Hepatocyte (in vitro differentiated cells): ENCODE measurements around the gene PPIA. TPM values are rescaled to one million over a fixed set of nuclear protein-coding genes. Genes with fewer than 3 reads are reported as not detected.

ENCODE experiments used
- DNase-seq: peaks from one replicate; pipeline ENCODE4 v3.0.0-alpha.2; 2016; ENCODE audit warnings: low spot score
- H2AFZ ChIP-seq: fragments of 200-600 bp; sonication (generic); 2 replicates; pipeline ENCODE4 v1.6.0; 2016; ENCODE audit warnings: antibody characterized with exemption, mild to moderate bottlenecking
- H3K27ac ChIP-seq: fragments of 200-600 bp; sonication (generic); 2 replicates; pipeline ENCODE4 v1.5.1; 2016; ENCODE audit warnings: mild to moderate bottlenecking
- H3K27me3 ChIP-seq: fragments of 200-600 bp; sonication (generic); 2 replicates; pipeline ENCODE4 v1.6.1; 2016
- H3K36me3 ChIP-seq: fragments of 200-600 bp; sonication (generic); replicated peaks from 2 replicates; pipeline ENCODE4 v1.5.1; 2016; ENCODE audit warnings: low read depth; ENCODE audit not compliant: insufficient read depth
- H3K4me1 ChIP-seq: fragments of 200-600 bp; sonication (generic); 2 replicates; pipeline ENCODE4 v1.5.1; 2016; ENCODE audit warnings: mild to moderate bottlenecking, moderate library complexity; ENCODE audit not compliant: insufficient read depth
- H3K4me2 ChIP-seq: fragments of 200-600 bp; sonication (generic); 2 replicates; pipeline ENCODE4 v1.6.0; 2016
- H3K4me3 ChIP-seq: fragments of 200-600 bp; sonication (generic); 2 replicates; pipeline ENCODE4 v1.5.1; 2016; ENCODE audit warnings: mild to moderate bottlenecking
- H3K79me2 ChIP-seq: fragments of 200-600 bp; sonication (generic); 2 replicates; pipeline ENCODE4 v1.6.0; 2017; ENCODE audit warnings: mild to moderate bottlenecking
- H3K9me2 ChIP-seq: fragments of 200-600 bp; sonication (generic); replicated peaks from 2 replicates; pipeline ENCODE4 v1.6.0; 2017; ENCODE audit warnings: mild to moderate bottlenecking; ENCODE audit not compliant: insufficient read depth
- H3K9me3 ChIP-seq: fragments of 200-600 bp; sonication (generic); 2 replicates; pipeline ENCODE4 v1.5.1; 2016; ENCODE audit warnings: low read depth, mild to moderate bottlenecking
- H4K20me1 ChIP-seq: fragments of 200-600 bp; sonication (generic); 2 replicates; pipeline ENCODE4 v1.6.0; 2016; ENCODE audit warnings: mild to moderate bottlenecking; ENCODE audit not compliant: insufficient read depth, poor library complexity, severe bottlenecking
- CTCF ChIP-seq: fragments of 200-600 bp; sonication (generic); IDR thresholded peaks from 2 replicates; pipeline ENCODE4 v1.5.1; 2016; ENCODE audit warnings: antibody characterized with exemption, mild to moderate bottlenecking; ENCODE audit not compliant: poor library complexity
- EZH2 ChIP-seq: fragments of 200-600 bp; sonication (generic); IDR thresholded peaks from 2 replicates; pipeline ENCODE4 v1.6.1; 2016; ENCODE audit warnings: antibody characterized with exemption, mild to moderate bottlenecking, borderline replicate concordance
- EZH2phosphoT487 ChIP-seq: fragments of 200-600 bp; sonication (generic); IDR thresholded peaks from one replicate; pipeline ENCODE4 v1.6.1; 2018; ENCODE audit warnings: antibody characterized with exemption, mild to moderate bottlenecking, low read depth, moderate library complexity; ENCODE audit not compliant: unreplicated experiment, severe bottlenecking
- WGBS: methylation state at CpG from one replicate; pipeline ENCODE4 v1.1.6; 2016; ENCODE audit warnings: low lambda C conversion rate; ENCODE audit errors: missing lambda C conversion rate; 5-methylcytosine and 5-hydroxymethylcytosine counted together
- polyA plus RNA-seq: library from polyadenylated mRNA; unstranded; fragments of >200 nt; fragmentation: Nextera tagmentation; extraction: Ambion mirVana; gene quantifications from 2 replicates; pipeline ENCODE4 v1.2.1, GENCODE V29; 2016
- total RNA-seq: library from RNA; depleted of rRNA; stranded (reverse); fragments of >200 nt; gene quantifications from 2 replicates; pipeline ENCODE4 v1.2.3, GENCODE V29; 2014

The PPIA gene
- total and polyA plus RNA-seq, 2 experiments from 2014 or later = 2,123 to 2,189 TPM

- no peak for DNase-seq
- no peaks in the 10 kb centered on the region for H3K27me3 ChIP-seq
- TF ChIP-seq EZH2 = no peak
- no peak for TF ChIP-seq CTCF
- no peak for TF ChIP-seq EZH2phosphoT487
- H3K27ac ChIP-seq = no peak overlapping the region
- no peaks in the 10 kb centered on the region for H3K9me3 ChIP-seq
- no peaks in the 10 kb centered on the region for H3K4me1 ChIP-seq
- H3K4me3 ChIP-seq = no peak overlapping the region
- no peaks in the 10 kb centered on the region for H3K79me2 ChIP-seq
- no peaks in the 10 kb centered on the region for H3K9me2 ChIP-seq
- no peaks in the 10 kb centered on the region for H4K20me1 ChIP-seq
- WGBS = 81% methylated on average over 4 of the region's 5 CpGs
- H3K36me3 ChIP-seq = no peaks in the 10 kb centered on the region
- H2AFZ ChIP-seq = no peak overlapping the region
- H3K4me2 ChIP-seq = no peak overlapping the region
These were observed 26.8 kb downstream of the PPIA start for GRCh38 chr7:44823255-44823781.

GRCh38 chr7:44824894-44825526 lies 28.5 kb downstream of the PPIA start:
- H3K27me3 ChIP-seq = no peaks in the 10 kb centered on the region
- no peaks in the 10 kb centered on the region for H3K9me3 ChIP-seq
- no peaks in the 10 kb centered on the region for H3K36me3 ChIP-seq
- H3K27ac ChIP-seq = no peak overlapping the region
- H2AFZ ChIP-seq = no peak overlapping the region
- no peaks in the 10 kb centered on the region for H3K9me2 ChIP-seq
- H3K79me2 ChIP-seq = no peaks in the 10 kb centered on the region
- H3K4me1 ChIP-seq = no peaks in the 10 kb centered on the region
- no peak for TF ChIP-seq EZH2
- TF ChIP-seq CTCF = no peak
- TF ChIP-seq EZH2phosphoT487 = no peak
- no peak overlapping the region for H3K4me3 ChIP-seq
- WGBS = 73% methylated on average over 2 of the region's 2 CpGs
- no peak for DNase-seq
- no peaks in the 10 kb centered on the region for H4K20me1 ChIP-seq
- no peak overlapping the region for H3K4me2 ChIP-seq

GRCh38 chr7:44827567-44827966 lies 31.1 kb downstream of the PPIA start:
- H3K79me2 ChIP-seq = no peaks in the 10 kb centered on the region
- no peaks in the 10 kb centered on the region for H3K27me3 ChIP-seq
- TF ChIP-seq CTCF (no peak), EZH2phosphoT487 (no peak), EZH2 (no peak)
- H3K4me1 ChIP-seq = no peaks in the 10 kb centered on the region
- H3K9me3 ChIP-seq = no peaks in the 10 kb centered on the region
- no peak for DNase-seq
- no peak overlapping the region for H3K4me3 ChIP-seq
- H3K36me3 ChIP-seq = peaks cover 4% of the 10 kb centered on the region
- H3K9me2 ChIP-seq = no peaks in the 10 kb centered on the region
- H4K20me1 ChIP-seq = no peaks in the 10 kb centered on the region
- no peak overlapping the region for H3K27ac ChIP-seq
- no peak overlapping the region for H2AFZ ChIP-seq
- H3K4me2 ChIP-seq = no peak overlapping the region
- WGBS = 94% methylated on average over 3 of the region's 3 CpGs
